Naive thymus-derived CD4-positive, alpha-beta T cell (primary cell): ENCODE measurements around the gene DPPA2. TPM values are rescaled to one million over a fixed set of nuclear protein-coding genes. Genes with fewer than 3 reads are reported as not detected.
"Not testable (repeated sequence)": the region's sequence is repeated elsewhere in the genome, so short reads cannot be mapped to it uniquely, and the experiment has no call there.

Source experiments
- ATAC-seq: fragments of 150-1000 bp; cut with Tn5 transposase; 2 replicates; pipeline ENCODE4 v1.10.0; 2021; ENCODE audit warnings: mild to moderate bottlenecking, moderate library complexity
- CTCF ChIA-PET: fragments of 350-600 bp; sonication (Branson Sonifier 250); formaldehyde crosslinking; loops from one replicate; lab custom pipeline; 2021; ENCODE audit warnings: antibody characterized with exemption; lab: Charles Lee
- POLR2A ChIA-PET: fragments of 350-600 bp; sonication (Branson Sonifier 250); formaldehyde crosslinking; loops from one replicate; lab custom pipeline; 2021; ENCODE audit warnings: antibody characterized with exemption, inconsistent platforms; lab: Charles Lee
- DNase-seq, 9 donors: peaks; one replicate each; pipeline versions ENCODE4 v3.0.0 to v3.0.0-alpha.2; 2020 to 2022; ENCODE audit warnings: mixed read lengths in 1 of 9
- H3K27ac ChIP-seq: one replicate; pipeline ENCODE4 v1.7.0; 2013; ENCODE audit warnings: mild to moderate bottlenecking, low read depth, low read length, moderate library complexity
- H3K27me3 ChIP-seq, 2 donors: one replicate each; pipeline ENCODE4 v1.7.0; 2013; ENCODE audit warnings: low read length in 2 of 2, mild to moderate bottlenecking in 2 of 2, moderate library complexity in 2 of 2; ENCODE audit not compliant: control insufficient read depth in 2 of 2, insufficient read depth in 2 of 2
- H3K36me3 ChIP-seq, 3 experiments: 1 replicate in 2 of 3; 2 replicates in 1 of 3; pipeline ENCODE4 v1.7.0; 2013; ENCODE audit warnings: low read length in 3 of 3, mild to moderate bottlenecking in 3 of 3, moderate library complexity in 1 of 3; ENCODE audit not compliant: insufficient read depth in 3 of 3, control insufficient read depth in 2 of 3
- H3K4me1 ChIP-seq, 2 donors: one replicate each; pipeline ENCODE4 v1.7.0; 2013; ENCODE audit warnings: low read length in 2 of 2, mild to moderate bottlenecking in 2 of 2, moderate library complexity in 1 of 2; ENCODE audit not compliant: control insufficient read depth in 2 of 2, insufficient read depth in 2 of 2
- H3K4me3 ChIP-seq: 2 replicates; pipeline ENCODE4 v1.7.0; 2013; ENCODE audit warnings: mild to moderate bottlenecking, low read length
- H3K9me3 ChIP-seq, 3 experiments: 1 replicate in 2 of 3; 2 replicates in 1 of 3; pipeline ENCODE4 v1.7.0; 2013; ENCODE audit warnings: low read length in 3 of 3; ENCODE audit not compliant: control insufficient read depth in 2 of 3
- H3K27ac Mint-ChIP-seq, 9 donors: one replicate each; pipeline ENCODE4 v1.8.0; 2020 to 2022; ENCODE audit warnings: mixed read lengths in 9 of 9, mild to moderate bottlenecking in 8 of 9, moderate library complexity in 5 of 9, inconsistent platforms in 2 of 9
- H3K27me3 Mint-ChIP-seq, 5 donors: one replicate each; pipeline ENCODE4 v1.8.0; 2021 to 2022; ENCODE audit warnings: mixed read lengths in 5 of 5, mild to moderate bottlenecking in 1 of 5
- H3K36me3 Mint-ChIP-seq, 5 donors: one replicate each; pipeline ENCODE4 v1.8.0; 2020 to 2022; ENCODE audit warnings: mixed read lengths in 5 of 5, mild to moderate bottlenecking in 3 of 5, inconsistent platforms in 1 of 5
- H3K4me1 Mint-ChIP-seq, 7 donors: one replicate each; pipeline ENCODE4 v1.8.0; 2020 to 2022; ENCODE audit warnings: mixed read lengths in 7 of 7, mild to moderate bottlenecking in 3 of 7, inconsistent platforms in 1 of 7
- H3K4me3 Mint-ChIP-seq, 10 donors: one replicate each; pipeline ENCODE4 v1.8.0; 2020 to 2022; ENCODE audit warnings: mild to moderate bottlenecking in 10 of 10, mixed read lengths in 10 of 10, moderate library complexity in 6 of 10, inconsistent platforms in 2 of 10
- H3K9me3 Mint-ChIP-seq, 11 donors: one replicate each; pipeline ENCODE4 v1.8.0; 2020 to 2022; ENCODE audit warnings: mixed read lengths in 11 of 11, mild to moderate bottlenecking in 4 of 11, inconsistent platforms in 1 of 11, moderate library complexity in 1 of 11
- intact Hi-C, 2 donors: fragments of 100-400 bp; cut with micrococcal nuclease; formaldehyde crosslinking; loops; one replicate each; pipeline ENCODE4 v1.15.1; 2023
- polyA plus RNA-seq, 2 donors: library from polyadenylated mRNA; unstranded; fragments of 300-500 nt; fragmentation: Illumina TruSeq; gene quantifications; one replicate each; pipeline ENCODE4 v1.2.3, GENCODE V29; 2021
- total RNA-seq, 6 experiments: library from RNA in 5 of 6; stranded (reverse) in 5 of 6; gene quantifications; 1 replicate in 5 of 6; 2 replicates in 1 of 6; pipeline ENCODE4 v1.2.3 and lab custom pipeline; 2021 to 2026

DPPA2 gene
- total RNA-seq = not detected
- polyA plus RNA-seq = not detected
- total RNA-seq (lab: John Stamatoyannopoulos, UW) = not detected

- Histone ChIP-seq H3K4me3 (no peak within 1 kb of the TSS), H3K9me3 (no peaks in the 10 kb centered on the region), H3K36me3 (no peaks in the 10 kb centered on the region), H3K27ac (no peak within 1 kb of the TSS), H3K27me3 (no peaks in the 10 kb centered on the region), H3K4me1 (no peaks in the 10 kb centered on the region)
- Mint-ChIP-seq H3K4me1 (no peaks in the 10 kb centered on the region), H3K27me3 (no peaks in the 10 kb centered on the region), H3K9me3 (peaks cover 0 to 2% (median 0%) of the 10 kb centered on the region in 11 donors), H3K4me3 (no peak within 1 kb of the TSS), H3K27ac (no peak within 1 kb of the TSS), H3K36me3 (no peaks in the 10 kb centered on the region)
- intact Hi-C loops = no loop called here
- ATAC-seq (no peak), DNase-seq (no peak)
- CTCF ChIA-PET = no interaction called here
- POLR2A ChIA-PET = no interaction called here
Observed at GRCh38 chr3:109316162-109316730, at the start of gene DPPA2. TSS of gene DPPA2 (minus strand) at chr3:109316517. CDS start at chr3:109314542, 1,975 bp downstream.

- H3K27me3 Mint-ChIP-seq = no peaks in the 10 kb centered on the region
- intact Hi-C loops = no loop called here
- no peaks in the 10 kb centered on the region for H3K27me3 ChIP-seq
- H3K36me3 ChIP-seq = no peaks in the 10 kb centered on the region
- ChIA-PET POLR2A (interaction anchor here (0.7 kb wide), 1 partner anchor 1112 kb away, joined by 3 read pairs; no protein-coding TSS in a partner anchor), CTCF (no interaction called here)
- no peaks in the 10 kb centered on the region for H3K36me3 Mint-ChIP-seq
- no peaks in the 10 kb centered on the region for H3K4me1 Mint-ChIP-seq
- H3K27ac Mint-ChIP-seq = no peak overlapping the region
- H3K4me3 ChIP-seq = no peak overlapping the region
- H3K4me1 ChIP-seq = no peaks in the 10 kb centered on the region
- H3K9me3 Mint-ChIP-seq = no peaks in the 10 kb centered on the region
- no peaks in the 10 kb centered on the region for H3K9me3 ChIP-seq
- DNase-seq (no peak), ATAC-seq (no peak)
- H3K4me3 Mint-ChIP-seq = no peak overlapping the region
- H3K27ac ChIP-seq = no peak overlapping the region
Observed at GRCh38 chr3:109364088-109364487, 47.8 kb upstream of the DPPA2 start.

- Histone ChIP-seq H3K4me3 (no peak overlapping the region), H3K27me3 (no peaks in the 10 kb centered on the region), H3K36me3 (no peaks in the 10 kb centered on the region), H3K27ac (no peak overlapping the region), H3K4me1 (no peaks in the 10 kb centered on the region), H3K9me3 (no peaks in the 10 kb centered on the region)
- no peak for DNase-seq
- ChIA-PET POLR2A (no interaction called here), CTCF (no interaction called here)
- H3K27me3 Mint-ChIP-seq = no peaks in the 10 kb centered on the region
- intact Hi-C loops = no loop called here
- ATAC-seq = no peak
- H3K27ac Mint-ChIP-seq = no peak overlapping the region
- H3K36me3 Mint-ChIP-seq = no peaks in the 10 kb centered on the region
- no peaks in the 10 kb centered on the region for H3K4me1 Mint-ChIP-seq
- H3K4me3 Mint-ChIP-seq = no peak overlapping the region
- H3K9me3 Mint-ChIP-seq = no peaks in the 10 kb centered on the region
Observed at GRCh38 chr3:109363634-109364033, 47.3 kb upstream of the DPPA2 start.

- H3K27ac Mint-ChIP-seq = no peak overlapping the region
- DNase-seq (no peak), ATAC-seq (no peak)
- H3K27me3 ChIP-seq = no peaks in the 10 kb centered on the region
- POLR2A ChIA-PET = no interaction called here
- H3K36me3 Mint-ChIP-seq = no peaks in the 10 kb centered on the region
- no peaks in the 10 kb centered on the region for H3K4me1 ChIP-seq
- no peaks in the 10 kb centered on the region for H3K36me3 ChIP-seq
- CTCF ChIA-PET = no interaction called here
- no peaks in the 10 kb centered on the region for H3K4me1 Mint-ChIP-seq
- no peaks in the 10 kb centered on the region for H3K27me3 Mint-ChIP-seq
- H3K27ac ChIP-seq = no peak overlapping the region
- no peak overlapping the region for H3K4me3 ChIP-seq
- H3K4me3 Mint-ChIP-seq = no peak overlapping the region
- H3K9me3 ChIP-seq = no peaks in the 10 kb centered on the region
- intact Hi-C loops = no loop called here
- no peaks in the 10 kb centered on the region for H3K9me3 Mint-ChIP-seq
Observed at GRCh38 chr3:109362823-109363222, 46.5 kb upstream of the DPPA2 start.

GRCh38 chr3:109358809-109359208 is 42.5 kb upstream of the DPPA2 start:
- H3K27ac Mint-ChIP-seq, H3K36me3 Mint-ChIP-seq, H3K4me1 ChIP-seq, ATAC-seq, H3K9me3 Mint-ChIP-seq, H3K36me3 ChIP-seq, H3K9me3 ChIP-seq, DNase-seq, intact Hi-C loops, H3K27me3 ChIP-seq, CTCF ChIA-PET, H3K27ac ChIP-seq, POLR2A ChIA-PET, H3K4me3 Mint-ChIP-seq, H3K4me1 Mint-ChIP-seq, H3K4me3 ChIP-seq: not testable (repeated sequence)
- H3K27me3 Mint-ChIP-seq = peaks cover 0 to 21% (median 0%) of the 10 kb centered on the region in 5 donors

DNA sequence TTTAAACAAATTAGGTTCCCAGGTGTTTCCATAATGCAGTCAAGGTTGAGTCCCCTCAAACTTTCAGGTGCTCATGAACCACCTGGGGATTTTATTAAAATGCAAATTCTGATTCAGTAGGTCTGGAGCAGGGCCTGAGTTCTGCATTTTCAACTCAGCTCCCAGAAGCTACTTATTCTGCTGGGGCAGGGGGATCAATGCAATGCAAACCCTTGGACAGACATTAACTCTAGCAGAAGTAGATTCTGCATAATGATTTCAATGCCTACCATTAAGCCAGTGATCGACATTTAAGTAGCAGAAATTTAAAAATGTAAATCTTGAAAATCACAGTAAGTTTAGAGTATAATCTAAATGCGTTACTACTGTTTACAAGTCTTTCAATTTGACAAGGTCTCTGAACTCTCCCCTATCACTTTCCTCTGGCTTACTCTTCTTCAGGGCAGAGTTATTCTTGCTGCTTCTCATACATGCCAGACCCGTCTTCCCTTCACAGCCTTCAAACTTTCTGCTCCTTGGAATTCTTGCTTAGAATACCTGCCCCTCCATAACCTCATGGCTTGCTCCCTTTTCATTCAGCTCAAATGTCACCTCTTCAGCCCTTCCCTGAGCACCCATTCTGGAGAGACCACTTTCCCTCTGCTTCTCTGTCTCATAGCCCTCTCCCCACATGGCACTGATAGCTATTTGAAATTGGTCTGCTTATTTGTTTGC is 40.3 kb upstream of the DPPA2 start:
- ChIA-PET POLR2A (no interaction called here), CTCF (no interaction called here)
- Histone ChIP-seq H3K4me3 (no peak overlapping the region), H3K27ac (no peak overlapping the region), H3K4me1 (no peaks in the 10 kb centered on the region), H3K9me3 (no peaks in the 10 kb centered on the region), H3K27me3 (no peaks in the 10 kb centered on the region), H3K36me3 (no peaks in the 10 kb centered on the region)
- ATAC-seq (no peak), DNase-seq (no peak)
- intact Hi-C loops = no loop called here
- H3K4me3 Mint-ChIP-seq = no peak overlapping the region
- peaks cover 0 to 21% (median 4%) of the 10 kb centered on the region in 5 donors for H3K27me3 Mint-ChIP-seq
- no peaks in the 10 kb centered on the region for H3K4me1 Mint-ChIP-seq
- no peak overlapping the region for H3K27ac Mint-ChIP-seq
- no peaks in the 10 kb centered on the region for H3K36me3 Mint-ChIP-seq
- no peaks in the 10 kb centered on the region for H3K9me3 Mint-ChIP-seq
